Suppressor macrophage treated with lipopolysaccharide for 1 hour (primary cell): ENCODE data around the gene DIAPH1.
A peak's percentile ranks its signal among the peaks of the same experiment; 100 is the strongest.

Experiments used
- DNase-seq, 3 donors: peaks; one replicate each; pipeline ENCODE4 v3.0.0-alpha.2; 2020 to 2022

The DIAPH1 gene

DNA sequence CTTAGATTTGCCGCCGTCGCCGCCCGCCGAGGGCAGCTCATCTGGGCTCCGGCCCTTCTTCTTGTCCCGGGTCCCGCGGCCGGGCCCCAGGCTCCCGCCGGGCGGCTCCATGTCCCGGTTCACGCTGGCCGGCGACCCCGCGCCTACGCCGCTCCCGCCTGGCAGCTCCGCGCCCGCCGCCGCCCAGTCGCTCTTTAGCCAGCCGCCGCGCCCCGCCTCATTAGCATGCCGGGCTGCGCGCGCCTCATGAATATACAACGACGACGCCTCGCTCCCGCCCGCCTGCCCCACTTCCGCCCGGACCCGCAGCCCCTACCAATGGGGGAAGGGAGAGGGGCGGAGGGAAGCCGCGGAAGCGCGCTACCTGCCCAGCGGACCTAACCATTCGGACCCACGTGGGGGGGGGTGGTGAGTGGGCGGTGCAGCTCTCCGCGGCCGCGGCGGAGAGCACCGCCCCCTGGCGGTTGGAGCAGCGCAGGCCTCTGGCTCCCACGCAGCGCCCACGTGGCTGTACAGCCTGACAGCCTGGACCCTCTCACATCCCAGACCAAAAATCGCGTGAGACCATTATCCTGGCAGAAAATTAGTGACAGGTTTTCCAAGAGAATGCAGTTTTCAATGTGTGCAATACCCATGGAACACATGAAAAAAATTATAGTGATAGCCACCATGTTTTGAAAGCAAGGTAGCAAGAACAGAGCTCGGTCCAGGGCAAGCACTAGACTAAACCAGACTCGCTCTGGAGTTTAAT, at the start of gene DIAPH1:
TSS of gene DIAPH1 (minus strand) at position 197 of the 751 bp plus-strand sequence. CDS start at position 111, 86 bp downstream.
- peak; percentile 92 to 98 (median 96) for DNase-seq

DNA sequence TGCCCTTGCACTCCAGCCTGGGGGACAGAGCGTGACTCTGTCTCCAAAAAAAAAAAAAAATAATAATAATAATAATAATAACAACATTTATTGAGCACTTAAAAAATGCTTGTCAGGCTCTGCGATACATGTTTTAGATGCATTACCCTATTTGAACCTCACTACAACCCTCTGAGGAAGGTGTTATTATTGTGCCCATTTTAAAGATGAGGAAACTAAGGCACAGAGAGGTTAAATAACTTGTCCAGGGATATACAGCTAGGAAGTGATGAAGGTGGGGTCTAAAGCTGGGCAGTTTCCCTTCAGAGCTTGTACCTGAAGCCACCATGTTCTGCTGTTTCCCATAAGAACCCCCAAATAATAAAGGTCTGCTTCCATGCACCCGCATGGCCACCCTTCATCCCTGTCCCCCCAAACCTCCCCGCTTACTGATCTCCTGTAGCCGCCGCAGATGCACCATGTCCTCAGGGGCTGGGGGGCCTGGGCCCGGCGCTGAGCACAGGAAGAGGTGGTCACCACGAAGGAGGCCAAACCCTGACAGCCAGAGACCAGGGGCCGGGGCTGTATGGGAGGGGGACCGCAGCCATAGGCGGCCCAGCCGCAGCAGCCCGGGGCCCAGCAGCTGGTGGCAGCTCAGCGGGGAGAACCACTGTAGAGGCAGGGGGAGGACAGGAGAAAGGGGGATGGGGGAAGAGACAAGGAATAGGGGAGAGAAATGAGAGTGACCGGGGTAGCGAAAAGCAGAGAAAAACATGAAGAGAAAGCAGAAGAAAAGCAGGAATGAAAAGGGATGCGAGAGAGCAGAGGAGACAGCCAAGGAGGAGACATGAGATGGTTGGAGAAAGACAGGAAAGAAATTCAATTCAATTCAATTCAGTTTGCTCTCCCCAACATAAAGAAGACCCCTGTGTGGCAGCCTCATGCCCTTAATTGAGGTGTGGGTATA, 47.5 kb upstream of the DIAPH1 start:
- DNase-seq = no peak

DNA sequence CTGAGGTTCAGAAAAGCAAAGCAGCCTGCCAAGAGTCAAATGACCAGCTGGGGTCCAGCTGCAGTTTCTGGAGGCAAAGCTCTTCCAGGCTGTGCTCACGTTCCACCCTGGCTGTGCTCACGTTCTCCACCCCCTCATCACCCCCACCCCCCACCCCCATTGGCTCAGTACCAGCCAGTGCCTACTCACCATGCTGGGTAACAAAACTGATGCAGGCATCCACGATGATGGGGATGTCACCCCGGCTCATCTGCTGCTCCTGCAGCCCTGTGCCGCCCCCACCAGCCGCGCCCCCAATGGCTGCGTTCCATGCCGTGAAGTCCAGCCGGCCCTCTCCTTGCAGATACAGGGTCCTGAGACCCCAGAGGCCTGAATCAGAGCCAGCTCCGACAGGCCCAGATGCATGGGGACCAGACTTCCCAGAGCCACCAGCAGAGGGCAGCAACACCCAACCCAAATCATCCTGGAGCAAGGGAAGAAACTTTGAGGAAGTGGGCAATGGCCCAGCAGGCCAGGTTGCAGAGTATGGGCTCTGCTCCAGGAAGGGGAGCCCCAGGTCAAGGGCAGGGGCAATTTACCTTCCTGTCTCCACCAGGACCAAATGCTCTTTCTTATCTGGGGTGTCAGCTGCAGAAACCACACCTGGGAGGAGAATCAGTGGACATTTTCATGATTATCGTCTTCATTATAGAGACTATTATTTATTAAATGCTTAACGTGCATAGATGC, 46.1 kb upstream of the DIAPH1 start:
- peak; percentile 80 to 85 (median 85) for DNase-seq

DNA sequence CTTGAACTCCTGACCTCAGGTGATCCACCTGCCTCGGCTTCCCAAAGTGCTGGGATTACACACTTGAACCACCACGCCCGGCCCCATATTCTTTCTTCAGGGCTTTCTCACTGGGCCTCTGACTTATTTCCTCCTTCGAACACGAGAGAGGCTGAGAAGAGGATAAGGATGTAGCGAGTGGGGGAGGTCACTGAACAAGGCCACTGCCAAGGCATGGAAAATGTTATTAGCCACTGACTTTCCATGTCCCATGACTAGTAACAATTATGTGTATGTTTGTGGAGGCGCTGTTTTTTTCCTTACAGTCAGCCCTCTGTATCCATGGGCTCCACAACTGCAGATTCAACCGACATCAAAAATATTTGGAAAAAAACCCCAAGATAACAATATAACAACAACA, 44.7 kb upstream of the DIAPH1 start:
- no peak for DNase-seq

DNA sequence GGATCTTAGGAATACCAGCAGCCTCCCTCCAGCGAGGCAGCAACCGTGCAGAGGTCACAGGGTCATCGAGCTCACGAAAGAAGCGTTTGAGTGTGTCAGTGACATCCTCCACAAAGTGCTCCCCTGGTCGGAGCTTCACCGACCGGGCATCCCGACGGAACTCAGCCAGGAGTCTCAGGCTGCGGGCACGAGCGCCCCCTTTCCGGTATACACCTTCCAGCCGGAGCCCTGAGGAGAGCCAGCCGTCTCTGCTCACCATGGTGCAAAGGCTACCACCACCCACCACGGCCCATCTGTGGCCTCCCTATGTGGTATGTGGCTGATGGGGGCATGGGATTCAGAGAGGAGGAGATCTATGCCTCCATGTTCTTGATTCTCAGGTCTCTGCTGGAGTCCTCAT, 43.2 kb upstream of the DIAPH1 start:
- DNase-seq = no peak

DNA sequence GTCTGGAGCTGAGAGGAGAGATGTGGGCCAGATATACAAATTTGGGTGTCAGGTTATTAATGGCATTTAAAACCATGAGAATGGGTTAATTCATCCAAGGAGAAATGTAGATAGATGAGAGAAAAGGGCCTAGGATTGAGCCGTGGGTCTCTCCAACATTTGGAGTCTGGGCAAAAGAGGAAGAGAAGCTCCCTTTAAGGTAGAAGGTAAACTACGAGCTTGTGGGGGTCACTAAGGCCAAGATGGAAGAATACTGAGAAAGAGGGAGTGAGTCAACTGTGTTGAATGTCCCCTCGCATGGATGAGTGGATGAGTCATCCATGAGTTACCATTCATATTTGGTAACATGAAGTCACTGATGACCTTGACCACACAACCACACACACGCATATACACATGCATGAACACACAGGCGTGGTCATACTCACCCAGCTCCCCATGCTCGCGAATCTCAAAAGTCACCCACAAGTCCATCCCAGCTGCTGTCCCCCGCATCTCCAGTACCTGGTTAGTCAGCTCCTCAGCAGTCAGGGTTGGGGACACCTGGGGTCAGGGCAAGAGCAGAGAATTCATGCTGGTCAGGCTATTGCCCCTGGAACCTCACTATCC, 39.2 kb upstream of the DIAPH1 start:
- peak; percentile 46 to 73 (median 71) for DNase-seq

DNA sequence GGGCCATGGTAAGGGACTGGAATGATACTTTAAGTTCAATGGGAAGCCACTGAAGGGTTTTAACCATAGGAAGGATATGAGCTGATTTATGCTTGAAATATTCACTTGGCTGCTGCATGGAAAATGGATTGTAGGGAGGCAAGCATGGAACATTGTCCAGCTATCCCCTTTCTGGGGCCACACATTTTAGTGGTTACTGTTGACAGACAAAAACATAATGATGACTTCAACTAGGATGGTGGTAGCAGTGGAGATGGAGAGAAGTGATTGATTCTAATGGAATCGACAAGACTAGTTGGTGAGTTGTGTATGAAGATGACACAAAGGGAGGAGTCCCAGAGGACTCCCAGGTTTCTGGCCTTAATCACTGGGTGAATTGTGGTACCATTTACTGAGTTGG, 38.6 kb upstream of the DIAPH1 start:
- DNase-seq = no peak

DNA sequence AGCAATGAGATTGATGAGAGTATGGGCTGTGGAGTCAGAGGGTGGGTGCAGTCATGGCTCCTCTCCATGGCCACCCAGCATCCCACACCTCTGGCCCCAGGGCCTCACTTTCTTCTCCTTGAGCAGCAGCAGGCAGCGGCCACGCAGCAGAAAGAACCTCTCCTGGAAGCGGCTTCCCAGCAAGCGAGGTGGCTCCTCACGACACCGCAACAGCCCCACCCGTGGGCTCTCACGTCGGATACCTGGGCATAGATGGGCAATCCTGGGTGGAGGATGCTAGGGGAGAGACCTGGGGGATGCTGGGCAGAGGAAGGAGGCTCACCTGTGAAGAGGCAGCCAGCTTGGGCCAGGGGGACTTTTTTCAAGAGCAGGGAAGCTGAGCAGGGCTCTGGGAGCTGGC, 37.6 kb upstream of the DIAPH1 start:
- DNase-seq = no peak

DNA sequence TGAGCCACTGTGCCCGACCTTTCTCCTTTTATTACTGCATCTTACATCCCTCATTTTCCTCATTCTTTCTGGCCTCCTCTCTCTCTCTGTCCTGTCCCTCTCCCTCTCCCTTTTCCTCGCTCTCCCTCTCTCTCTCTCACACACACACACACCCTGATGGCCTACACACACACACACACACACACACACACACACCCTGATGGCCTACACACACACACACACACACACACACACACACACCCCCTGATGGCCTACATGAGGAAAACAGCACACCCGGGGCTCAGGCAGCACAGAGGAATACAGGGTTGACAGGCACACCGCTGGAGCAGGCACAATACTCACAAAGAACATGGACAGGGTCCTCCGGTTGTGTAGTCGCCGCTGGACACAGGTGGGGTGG, 36.2 kb upstream of the DIAPH1 start:
- DNase-seq = no peak

DNA sequence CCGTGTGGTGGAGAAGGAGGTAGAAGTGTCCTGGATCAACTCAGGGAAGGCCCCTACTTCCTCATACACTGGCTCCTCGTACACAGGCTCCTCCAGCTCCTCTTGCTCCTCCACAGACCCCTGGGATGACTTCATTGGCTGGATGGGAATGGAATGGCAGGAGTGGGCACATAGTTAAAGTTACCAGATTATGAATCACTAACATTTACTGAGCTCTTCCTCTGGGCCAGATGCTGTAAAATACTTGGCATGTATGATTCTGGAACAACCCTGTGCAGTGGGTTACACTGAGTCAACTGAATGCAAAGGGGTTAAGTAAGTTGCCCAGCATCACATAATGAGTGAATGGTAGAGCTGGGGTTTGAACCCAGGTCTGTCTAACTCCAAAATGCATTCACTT, 35.5 kb upstream of the DIAPH1 start:
- DNase-seq = no peak

DNA sequence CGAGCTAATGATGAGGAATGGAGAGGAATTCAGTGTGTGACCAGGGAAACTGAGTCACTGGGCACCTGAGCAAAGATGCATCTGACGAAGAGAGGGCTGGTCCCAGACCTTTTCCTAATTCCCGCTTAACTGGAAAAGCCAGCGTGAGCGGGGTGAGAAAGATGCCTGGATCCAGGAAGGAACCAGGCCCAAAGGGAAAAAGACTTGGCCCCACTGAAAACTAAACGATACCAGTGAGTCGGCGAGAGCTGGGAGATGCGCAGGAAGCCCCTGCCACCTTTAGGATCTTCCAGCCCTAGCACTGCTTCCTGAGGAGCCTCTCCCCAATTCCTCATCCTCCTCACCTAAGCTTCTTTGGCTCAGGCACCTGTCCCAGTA, 32.9 kb upstream of the DIAPH1 start:
- no peak for DNase-seq

DNA sequence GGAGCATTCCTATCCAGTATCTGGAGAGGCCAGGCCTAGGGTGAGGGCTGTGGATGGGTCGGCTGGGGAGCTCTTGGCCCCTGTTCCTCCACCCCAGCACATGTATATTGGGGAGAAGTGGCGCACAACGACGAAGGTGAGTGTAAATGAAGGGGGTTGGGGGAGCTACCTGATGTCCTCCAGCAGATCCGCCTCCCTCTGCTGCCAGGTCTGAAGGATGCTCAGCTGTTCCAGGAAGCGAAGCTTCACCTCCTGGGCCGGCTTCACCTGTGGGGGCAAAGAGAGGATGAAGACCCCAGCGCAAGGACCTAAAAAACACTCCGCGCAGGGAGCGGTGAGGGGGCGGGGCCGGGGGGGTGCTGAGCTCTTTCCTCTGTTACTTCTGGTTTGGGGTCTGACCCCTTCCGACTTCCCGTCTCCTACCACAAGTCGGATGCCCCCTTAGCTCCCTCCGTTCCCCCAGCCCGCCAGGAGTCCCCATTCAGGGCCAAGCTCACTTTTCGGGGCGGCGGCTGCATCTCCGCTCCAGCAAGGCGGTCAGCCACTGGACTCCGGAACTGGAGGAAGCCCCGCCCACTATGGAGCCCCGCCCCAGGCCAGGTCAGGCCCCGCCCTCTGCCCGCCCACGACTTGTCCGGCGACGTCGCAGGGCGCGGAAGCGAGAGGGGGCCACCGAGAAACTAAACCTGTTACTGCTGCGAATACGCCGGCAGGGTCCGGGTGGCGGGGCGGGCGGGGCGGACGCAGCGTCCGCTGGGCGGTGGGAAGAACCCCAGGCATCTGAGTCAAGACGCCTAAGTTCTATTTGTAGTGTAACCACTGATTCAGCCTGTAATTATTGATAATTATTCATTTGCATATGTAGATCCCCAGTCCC, 32.3 kb upstream of the DIAPH1 start, which contains the start of gene FCHSD1:
TSS of gene FCHSD1 (minus strand) at position 568 of the 877 bp plus-strand sequence. CDS start at position 518, 50 bp downstream.
- peak; percentile 85 to 95 (median 92) for DNase-seq

DNA sequence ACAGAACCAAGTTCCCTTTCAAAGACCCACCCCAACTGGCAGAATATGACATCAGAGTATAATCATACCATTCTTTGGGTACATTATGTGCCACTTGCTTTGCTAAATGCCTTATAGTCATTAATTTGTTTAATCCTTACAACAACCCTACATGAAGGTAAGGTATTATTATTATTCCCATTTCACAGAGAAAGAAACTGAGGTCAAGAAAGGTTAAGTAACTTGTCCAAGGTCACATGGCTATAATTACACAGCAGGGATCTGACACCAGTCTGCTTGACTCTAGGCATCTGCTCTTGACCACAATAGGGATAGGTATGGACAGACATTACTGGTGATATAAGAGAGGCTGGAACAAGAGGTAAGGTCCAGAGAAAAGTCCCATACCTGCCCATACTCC, 31.2 kb upstream of the DIAPH1 start:
- no peak for DNase-seq

DNA sequence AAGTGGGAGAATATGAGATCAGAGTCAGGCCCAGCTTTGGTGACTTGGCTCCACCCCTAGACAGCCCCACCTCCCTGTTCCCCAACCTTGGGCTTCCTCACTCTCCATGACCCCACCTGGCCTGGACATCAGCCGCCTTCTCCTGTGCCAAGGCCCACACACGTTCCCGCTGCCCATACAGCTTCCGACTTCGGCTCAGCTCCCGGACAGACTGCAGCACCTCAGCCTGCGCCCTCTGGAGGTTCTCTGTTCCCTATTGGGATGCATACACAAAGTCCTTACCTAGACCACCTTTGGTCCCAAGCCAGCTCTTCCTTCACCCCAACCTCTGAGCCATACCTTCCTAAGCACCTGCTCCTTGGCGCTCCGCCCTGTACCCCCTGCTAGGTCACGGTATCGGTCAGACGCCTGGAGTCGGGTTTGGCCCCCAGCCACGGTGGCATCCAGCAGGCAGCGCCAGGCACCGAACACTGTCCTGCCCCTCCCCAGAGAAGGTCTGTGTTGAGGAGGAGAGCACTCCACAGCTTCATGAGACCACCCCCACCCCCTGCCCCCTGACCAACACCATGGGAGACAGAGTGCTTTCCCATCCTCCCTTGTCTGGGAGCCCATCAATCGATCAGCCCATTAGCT, 30.4 kb upstream of the DIAPH1 start:
- no peak for DNase-seq

DNA sequence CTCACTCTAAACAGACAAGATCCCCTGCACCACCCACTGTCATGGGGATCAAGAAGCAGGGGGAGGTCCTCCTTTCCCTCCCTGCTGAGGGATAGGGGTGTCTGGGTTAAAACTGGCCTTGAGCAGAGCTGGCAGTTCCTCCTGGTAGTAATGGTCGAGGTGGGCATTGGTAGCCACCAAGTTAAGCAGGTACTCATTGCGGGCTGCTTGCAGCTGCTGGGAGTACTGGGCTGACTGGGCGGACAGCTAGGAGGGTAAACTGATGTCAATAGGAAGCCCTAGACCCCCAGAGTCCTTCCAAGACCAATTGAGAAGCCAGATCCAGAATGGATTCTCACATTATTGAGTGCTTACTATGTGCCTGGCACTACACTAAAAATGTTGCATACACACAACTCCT, 29.1 kb upstream of the DIAPH1 start:
- DNase-seq = no peak

DNA sequence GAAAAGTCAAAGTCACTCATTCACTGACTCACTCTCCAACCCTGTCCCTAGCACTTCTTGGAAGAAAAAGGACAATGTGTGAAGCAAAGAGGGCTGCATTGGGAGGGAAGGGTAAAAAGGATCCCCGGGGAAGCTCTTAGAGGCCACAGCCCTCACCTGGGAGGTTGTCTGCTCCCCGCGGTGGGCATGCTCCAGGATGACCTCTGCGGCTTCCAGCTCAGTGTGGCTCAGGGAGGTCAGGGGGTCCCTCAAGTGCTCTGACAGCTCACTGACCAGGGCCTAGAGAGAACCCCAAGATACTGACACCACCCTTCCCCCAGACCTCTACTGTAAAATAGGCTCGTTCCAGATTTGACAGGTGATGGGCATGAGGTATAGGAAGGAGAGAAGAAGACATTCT, 28.4 kb upstream of the DIAPH1 start:
- no peak for DNase-seq

DNA sequence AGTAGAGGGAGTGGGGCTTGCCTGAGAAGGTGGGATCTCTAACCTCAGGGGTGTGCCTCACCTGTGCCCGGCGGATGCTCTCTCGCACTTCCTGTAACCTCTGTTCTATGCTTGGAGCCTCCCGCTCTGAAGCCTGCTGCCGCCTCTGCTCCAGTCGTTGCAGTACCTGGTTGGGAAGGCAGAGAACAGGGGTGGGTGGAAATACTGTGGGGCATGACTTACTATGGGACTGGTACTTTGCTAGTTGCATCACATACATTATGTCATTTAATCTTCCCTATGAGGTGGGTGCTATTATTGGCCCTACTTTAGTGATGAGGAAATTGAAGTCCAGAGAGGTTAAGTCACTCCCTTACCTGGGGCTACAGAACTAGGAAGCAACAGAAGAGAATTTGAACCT, 27.2 kb upstream of the DIAPH1 start:
- no peak for DNase-seq

DNA sequence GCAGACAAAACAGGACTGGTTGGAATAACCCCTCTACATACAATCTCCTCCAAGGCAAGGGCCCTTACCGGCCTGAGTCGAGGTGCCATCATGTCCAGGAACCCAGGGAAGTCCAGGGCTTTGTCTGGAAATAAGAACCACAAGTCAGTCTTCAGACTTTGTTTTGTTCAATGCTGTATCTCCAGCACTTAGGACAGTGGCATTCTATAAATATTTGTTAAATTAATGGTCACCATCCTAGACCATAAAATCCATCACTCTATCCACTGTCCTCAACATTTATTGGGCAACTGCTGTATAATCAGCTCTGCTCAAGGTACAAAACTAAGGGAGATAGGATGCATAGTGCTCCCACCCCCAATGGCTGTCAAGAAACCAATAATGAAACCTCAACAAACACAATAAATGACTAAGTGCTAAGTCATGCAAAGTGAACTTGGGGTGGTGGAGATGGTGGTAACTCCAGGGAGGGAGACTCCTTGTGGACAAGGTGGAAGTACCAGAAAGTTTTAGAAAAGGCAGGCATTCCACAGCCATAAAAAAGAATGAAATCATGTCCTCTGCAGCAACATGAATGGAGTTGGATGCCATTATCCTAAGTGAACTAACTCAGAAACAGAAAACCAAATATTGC, 23.0 kb upstream of the DIAPH1 start:
- DNase-seq = peak; percentile 40 to 66 (median 42)

DNA sequence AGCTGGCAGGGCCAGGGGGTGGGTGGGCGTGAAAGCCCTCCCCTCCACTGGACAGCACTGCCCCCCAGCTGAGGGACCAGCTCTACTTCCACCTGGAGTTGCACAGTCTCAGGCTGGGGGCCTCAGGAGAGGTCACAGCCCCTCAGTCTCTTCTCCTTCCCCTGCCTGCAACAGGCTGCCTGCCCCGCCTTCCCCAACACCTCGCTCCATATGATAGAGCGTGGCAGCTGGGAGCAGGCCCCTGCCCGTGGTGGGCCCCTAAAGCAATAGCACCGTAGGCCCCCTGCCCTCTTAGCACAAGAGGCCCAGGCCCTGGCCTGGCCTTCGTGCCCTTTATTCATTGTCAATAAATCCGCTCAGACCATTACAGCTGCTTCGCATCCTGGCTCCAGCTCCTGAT, 21.9 kb upstream of the DIAPH1 start:
- DNase-seq = no peak

DNA sequence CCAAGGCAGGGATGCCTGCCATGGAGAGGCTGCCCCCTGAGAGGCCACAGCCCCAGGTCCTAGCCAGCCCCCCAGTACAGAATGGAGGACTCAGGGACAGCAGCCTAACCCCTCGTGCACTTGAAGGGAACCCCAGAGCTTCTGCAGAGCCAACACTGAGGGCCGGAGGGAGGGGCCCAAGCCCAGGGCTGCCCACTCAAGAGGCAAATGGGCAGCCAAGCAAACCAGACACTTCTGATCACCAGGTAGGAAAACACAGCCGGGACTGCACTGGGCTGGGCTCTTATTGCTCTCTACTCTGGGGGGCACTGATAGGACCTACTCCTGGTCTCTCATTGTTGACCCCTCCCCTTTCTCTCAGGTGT, 21.2 kb upstream of the DIAPH1 start:
- DNase-seq = no peak
